HepG2 (cell line): Measurements from ENCODE around the gene SLC16A11. TPM values are rescaled to one million over a fixed set of nuclear protein-coding genes. Genes with fewer than 3 reads are reported as not detected.

Experiments
- CREB1 ChIP-seq, 2 experiments: fragments of 450-650 bp in 1 of 2; IDR thresholded peaks; 2 replicates each; pipeline ENCODE4 v1.6.1; 2016 to 2017; ENCODE audit warnings: control low read depth in 1 of 2, mild to moderate bottlenecking in 1 of 2, missing compliant biosample characterization in 1 of 2, missing genetic modification characterization in 1 of 2
- GATA4 ChIP-seq: sonication (generic); IDR thresholded peaks from 2 replicates; pipeline ENCODE4 v1.6.1; 2016; ENCODE audit warnings: antibody characterized with exemption, low read depth, borderline replicate concordance
- HOXA3 ChIP-seq: sonication (generic); formaldehyde crosslinking; IDR thresholded peaks from 2 replicates; pipeline ENCODE4 v1.5.0; 2020; ENCODE audit warnings: missing genetic modification reagents
- IRF1 ChIP-seq: sonication (generic); formaldehyde crosslinking; IDR thresholded peaks from 2 replicates; pipeline ENCODE4 v1.4.0; 2020; ENCODE audit warnings: low read depth, mild to moderate bottlenecking, missing genetic modification reagents
- IRF9 ChIP-seq: sonication (generic); formaldehyde crosslinking; IDR thresholded peaks from 2 replicates; pipeline ENCODE4 v1.8.0; 2022; ENCODE audit warnings: missing genetic modification reagents, mild to moderate bottlenecking, borderline replicate concordance
- ISL2 ChIP-seq: sonication (generic); formaldehyde crosslinking; IDR thresholded peaks from 2 replicates; pipeline ENCODE4 v1.5.0; 2020; ENCODE audit warnings: missing genetic modification reagents
- KDM2A ChIP-seq: sonication (generic); formaldehyde crosslinking; IDR thresholded peaks from 2 replicates; pipeline ENCODE4 v1.4.0; 2020; ENCODE audit warnings: low read depth, missing genetic modification reagents, borderline replicate concordance
- LCORL ChIP-seq, 2 experiments: fragments of 450-650 bp in 1 of 2; sonication (generic) in 1 of 2; formaldehyde crosslinking in 1 of 2; IDR thresholded peaks; 2 replicates each; pipeline versions ENCODE4 v1.5.0 to v1.6.1; 2017 to 2020; ENCODE audit warnings: antibody characterized with exemption in 1 of 2, missing genetic modification reagents in 1 of 2
- NCOA1 ChIP-seq: sonication (generic); formaldehyde crosslinking; IDR thresholded peaks from 2 replicates; pipeline ENCODE4 v1.9.0; 2021; ENCODE audit warnings: missing genetic modification reagents
- NCOA2 ChIP-seq: sonication (generic); formaldehyde crosslinking; IDR thresholded peaks from 2 replicates; pipeline ENCODE4 v1.8.0; 2022; ENCODE audit warnings: inconsistent platforms
- NR2C2 ChIP-seq: sonication (generic); formaldehyde crosslinking; IDR thresholded peaks from 2 replicates; pipeline ENCODE4 v1.4.0; 2020; ENCODE audit warnings: missing genetic modification reagents, mild to moderate bottlenecking, moderate library complexity, borderline replicate concordance
- POGZ ChIP-seq: sonication (generic); formaldehyde crosslinking; IDR thresholded peaks from 2 replicates; pipeline ENCODE4 v1.4.0; 2020; ENCODE audit warnings: mild to moderate bottlenecking, missing genetic modification reagents
- RBFOX2 ChIP-seq: fragments of 200-400 bp; formaldehyde crosslinking; IDR thresholded peaks from 2 replicates; pipeline ENCODE4 v1.6.1; 2017; ENCODE audit warnings: low read depth, mild to moderate bottlenecking, low read length
- SAP130 ChIP-seq: IDR thresholded peaks from 2 replicates; pipeline ENCODE4 v1.6.1; 2016; ENCODE audit warnings: low read depth
- TBL1XR1 ChIP-seq: fragments of 150-350 bp; IDR thresholded peaks from 2 replicates; pipeline ENCODE4 v1.6.1; 2014; ENCODE audit warnings: borderline replicate concordance, low read length; ENCODE audit not compliant: partially characterized antibody
- ZFAT ChIP-seq: sonication (generic); formaldehyde crosslinking; conservative IDR thresholded peaks from 2 replicates; pipeline ENCODE4 v1.8.1; 2023; ENCODE audit warnings: missing genetic modification reagents, inconsistent platforms
- ZFP36L2 ChIP-seq: sonication (generic); formaldehyde crosslinking; IDR thresholded peaks from 2 replicates; pipeline ENCODE4 v1.4.0; 2020; ENCODE audit warnings: missing genetic modification reagents
- ZNF33A ChIP-seq: sonication (generic); formaldehyde crosslinking; IDR thresholded peaks from 2 replicates; pipeline ENCODE4 v1.5.1; 2020; ENCODE audit warnings: missing genetic modification reagents, mild to moderate bottlenecking, moderate library complexity, borderline replicate concordance
- ZNF350 ChIP-seq: sonication (generic); formaldehyde crosslinking; IDR thresholded peaks from 2 replicates; pipeline ENCODE4 v1.4.0; 2020; ENCODE audit warnings: mild to moderate bottlenecking, low read depth, missing genetic modification reagents, borderline replicate concordance
- ZNF772 ChIP-seq: sonication (generic); formaldehyde crosslinking; IDR thresholded peaks from 2 replicates; pipeline ENCODE4 v1.5.0; 2020; ENCODE audit warnings: mild to moderate bottlenecking, missing genetic modification reagents
- ZNF784 ChIP-seq: sonication (generic); formaldehyde crosslinking; IDR thresholded peaks from 2 replicates; pipeline ENCODE4 v1.5.1; 2020; ENCODE audit warnings: missing genetic modification reagents, mild to moderate bottlenecking, borderline replicate concordance
- polyA plus RNA-seq, 8 experiments: library from polyadenylated mRNA; depleted of rRNA in 3 of 8; stranded (reverse) in 7 of 8; unstranded in 1 of 8; fragments of >200 nt; fragmentation: Illumina TruSeq in 4 of 8; extraction: Trizol in 4 of 8; gene quantifications; 2 replicates each; pipeline versions ENCODE4 v1.2.1 to v1.2.3, GENCODE V29; 2011 to 2016; ENCODE audit warnings: low read depth in 4 of 8, missing spikeins in 1 of 8, mixed read lengths in 1 of 8; ENCODE audit not compliant: insufficient read depth in 1 of 8
- total RNA-seq, 5 experiments: library from RNA; depleted of rRNA; stranded (reverse); fragments of >200 nt; fragmentation: Illumina TruSeq; extraction: Trizol; gene quantifications; 2 replicates each; pipeline ENCODE4 v1.2.3, GENCODE V29; 2016; ENCODE audit warnings: low read depth in 1 of 5
- TF ChIP-seq, protein P1 (sequence below): sonication (generic); formaldehyde crosslinking; IDR thresholded peaks from 2 replicates; pipeline ENCODE4 v1.5.0; 2020; ENCODE audit warnings: missing genetic modification reagents, mild to moderate bottlenecking, borderline replicate concordance
- TF ChIP-seq, protein P2 (sequence below): IDR thresholded peaks from 2 replicates; pipeline ENCODE4 v1.6.1; 2016; ENCODE audit warnings: missing genetic modification reagents, missing compliant biosample characterization

Gene SLC16A11
- total and polyA plus RNA-seq, 2 of the 13 experiments (the other 11 are each of a cell fraction or from before 2014, with no cell fraction given): not detected

DNA sequence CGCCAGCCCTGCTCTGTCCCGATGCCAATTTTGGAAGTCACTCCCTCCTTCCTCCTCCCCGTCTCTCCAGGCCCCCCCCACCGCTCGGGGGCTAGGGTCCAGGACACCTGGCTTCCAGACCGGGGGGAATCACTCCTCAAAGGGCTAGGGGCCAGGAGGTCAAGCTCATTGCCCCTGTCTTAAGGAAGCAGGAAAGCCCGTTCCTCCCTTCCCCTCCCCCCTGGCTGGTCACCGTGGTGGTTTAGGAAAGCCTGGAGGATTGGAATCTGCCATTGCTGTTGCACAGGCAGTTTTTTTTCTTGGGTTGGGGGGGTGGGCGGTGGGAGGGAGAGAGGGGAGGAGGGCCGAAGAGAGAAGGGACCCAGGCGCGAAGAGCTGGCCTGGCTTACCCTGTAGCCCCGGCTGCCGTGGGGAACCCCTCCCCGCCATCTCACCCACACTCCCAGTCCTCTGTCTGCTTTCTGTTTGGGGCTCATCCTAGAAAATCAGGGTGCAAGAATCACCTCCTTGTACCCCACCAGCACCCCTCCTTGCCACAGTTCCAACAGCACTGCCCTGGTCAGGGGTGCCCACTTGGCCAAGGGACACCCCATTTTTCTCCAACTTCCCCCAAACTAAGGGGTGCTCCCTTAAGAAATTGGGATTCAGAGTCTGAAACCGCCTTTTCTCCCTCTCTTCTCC, 23.9 kb downstream of the SLC16A11 start (continued):
- no peak for TF ChIP-seq GATA4
- no peak for TF ChIP-seq NCOA1 (CRISPR knock-in tag)
- no peak for TF ChIP-seq ZFP36L2 (CRISPR knock-in tag)
- no peak for TF ChIP-seq CREB1 (IDR thresholded peaks at IDR 0.05)
- no peak for TF ChIP-seq CREB1 (CRISPR knock-in tag; IDR thresholded peaks at IDR 0.05)
- no peak for TF ChIP-seq IRF1 (CRISPR knock-in tag)
- 0 out of 2 replicates have a peak, but pooled peaks have one; percentile 18 for TF ChIP-seq HOXA3 (CRISPR knock-in tag)
- TF ChIP-seq ZNF784: no peak
- TF ChIP-seq ZNF772 (CRISPR knock-in tag): no peak
- no peak for TF ChIP-seq ZNF350
- TF ChIP-seq IRF9: no peak
- TF ChIP-seq NCOA2: no peak
- no peak for TF ChIP-seq RBFOX2
- TF ChIP-seq SAP130: peak; percentile 25; the same call in 1 of the 2 replicates
- TF ChIP-seq ISL2: no peak
- TF ChIP-seq LCORL (IDR thresholded peaks at IDR 0.05): no peak
- 0 out of 2 replicates have a peak, but pooled peaks have one; percentile 11 for TF ChIP-seq LCORL (CRISPR knock-in tag; IDR thresholded peaks at IDR 0.05)
- TF ChIP-seq TBL1XR1: no peak
- TF ChIP-seq, protein P1, sequence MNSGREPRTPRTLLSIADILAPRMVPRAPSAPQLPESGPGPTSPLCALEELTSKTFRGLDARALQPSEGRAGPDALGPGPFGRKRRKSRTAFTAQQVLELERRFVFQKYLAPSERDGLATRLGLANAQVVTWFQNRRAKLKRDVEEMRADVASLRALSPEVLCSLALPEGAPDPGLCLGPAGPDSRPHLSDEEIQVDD (CRISPR knock-in tag): no peak
- TF ChIP-seq POGZ (CRISPR knock-in tag): 0 out of 2 replicates have a peak, but pooled peaks have one; percentile 17
- TF ChIP-seq KDM2A (CRISPR knock-in tag): no peak
- TF ChIP-seq NR2C2 (CRISPR knock-in tag): no peak
- TF ChIP-seq ZNF33A (CRISPR knock-in tag): no peak
- TF ChIP-seq, protein P2, sequence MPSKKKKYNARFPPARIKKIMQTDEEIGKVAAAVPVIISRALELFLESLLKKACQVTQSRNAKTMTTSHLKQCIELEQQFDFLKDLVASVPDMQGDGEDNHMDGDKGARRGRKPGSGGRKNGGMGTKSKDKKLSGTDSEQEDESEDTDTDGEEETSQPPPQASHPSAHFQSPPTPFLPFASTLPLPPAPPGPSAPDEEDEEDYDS (CRISPR knock-in tag): no peak
- TF ChIP-seq ZFAT: peak; percentile 99
